GM12878 (cell line): ENCODE measurements around the gene PAX6. TPM values are rescaled to one million over a fixed set of nuclear protein-coding genes. Genes with fewer than 3 reads are reported as not detected.

ENCODE experiments used
- ATAC-seq: fragments of 200-7000 bp; cut with Tn5 transposase; 3 replicates; pipeline ENCODE4 v1.9.1; 2020; ENCODE audit warnings: mild to moderate bottlenecking, moderate library complexity
- BruUV-seq: library from RNA; stranded (reverse); fragments of 400-500 nt; replicated peaks from 2 replicates; lab custom pipeline; 2021; lab: Mats Ljungman, UMichigan
- CTCF ChIA-PET: fragments of 300-600 bp; sonication (Branson Sonifier 250); formaldehyde crosslinking; extraction: SDS; loops from one replicate; lab custom pipeline; 2021; ENCODE audit warnings: inconsistent platforms; lab: Yijun Ruan, JAX
- POLR2A ChIA-PET: fragments of 350-600 bp; formaldehyde crosslinking; extraction: SDS; loops from one replicate; lab custom pipeline; 2021; ENCODE audit warnings: inconsistent platforms; lab: Charles Lee
- RAD21 ChIA-PET: fragments of 300-600 bp; sonication (Branson Sonifier 250); formaldehyde crosslinking; loops from one replicate; lab custom pipeline; 2023; ENCODE audit warnings: antibody characterized with exemption; ENCODE audit not compliant: unreplicated experiment; lab: Charles Lee
- SMC1A ChIA-PET: fragments of 300-600 bp; sonication (Branson Sonifier 250); formaldehyde crosslinking; loops from one replicate; lab custom pipeline; 2023; ENCODE audit not compliant: unreplicated experiment, uncharacterized antibody; lab: Charles Lee
- DNase-seq: peaks from one replicate; pipeline ENCODE4 v3.0.0-alpha.2; 2011; ENCODE audit warnings: low read depth, low spot score
- FAIRE-seq: peaks from 3 replicates; lab custom pipeline; 2011; peaks lifted over from hg19 to GRCh38; lab: Jason Lieb, UNC
- H2AFZ ChIP-seq: 2 replicates; pipeline ENCODE4 v1.6.0; 2011; ENCODE audit warnings: low read depth, low read length, control low read depth; ENCODE audit not compliant: control insufficient read depth
- H3K27ac ChIP-seq: 2 replicates; pipeline ENCODE4 v1.5.1; 2011; ENCODE audit warnings: control low read depth; ENCODE audit not compliant: control insufficient read depth, insufficient read depth
- H3K27me3 ChIP-seq, 2 experiments: replicated peaks in 1 of 2; 2 replicates each; pipeline versions ENCODE4 v1.6.0 to v1.6.1; 2011; ENCODE audit warnings: low read length in 1 of 2; ENCODE audit not compliant: control insufficient read depth in 2 of 2, insufficient read depth in 2 of 2
- H3K36me3 ChIP-seq, 2 experiments: 2 replicates each; pipeline ENCODE4 v1.5.1; 2011; ENCODE audit warnings: low read length in 1 of 2; ENCODE audit not compliant: control insufficient read depth in 2 of 2, insufficient read depth in 2 of 2
- H3K4me1 ChIP-seq: 2 replicates; pipeline ENCODE4 v1.6.1; 2011; ENCODE audit warnings: mild to moderate bottlenecking, low read length, moderate library complexity, mixed read lengths; ENCODE audit not compliant: control insufficient read depth, insufficient read depth
- H3K4me2 ChIP-seq: 2 replicates; pipeline ENCODE4 v1.6.0; 2011; ENCODE audit warnings: control low read depth; ENCODE audit not compliant: control insufficient read depth, insufficient read depth
- H3K4me3 ChIP-seq: fragments of 200-600 bp; sonication (generic); 2 replicates; pipeline ENCODE4 v1.5.1; 2016
- H3K79me2 ChIP-seq: 2 replicates; pipeline ENCODE4 v1.6.0; 2011; ENCODE audit warnings: low read length; ENCODE audit not compliant: control insufficient read depth, insufficient read depth
- H3K9ac ChIP-seq: 2 replicates; pipeline ENCODE4 v1.8.0; 2011; ENCODE audit warnings: low read length, control low read depth, mixed read lengths; ENCODE audit not compliant: control insufficient read depth, insufficient read depth
- H3K9me3 ChIP-seq: replicated peaks from 3 replicates; pipeline ENCODE4 v1.5.1; 2011; ENCODE audit warnings: mild to moderate bottlenecking, low read length; ENCODE audit not compliant: control insufficient read depth, insufficient read depth
- H4K20me1 ChIP-seq: 2 replicates; pipeline ENCODE4 v1.6.0; 2011; ENCODE audit not compliant: control insufficient read depth, insufficient read depth
- GABPA ChIP-seq: IDR thresholded peaks from 2 replicates; pipeline ENCODE4 v1.6.1; 2014; ENCODE audit warnings: antibody characterized with exemption, low read depth, mild to moderate bottlenecking, inconsistent platforms
- HDAC2 ChIP-seq: fragments of 200-600 bp; sonication (generic); IDR thresholded peaks from 2 replicates; pipeline ENCODE4 v1.6.1; 2017
- KAT2A ChIP-seq: conservative IDR thresholded peaks from 2 replicates; pipeline ENCODE4 v1.6.1; 2011; ENCODE audit warnings: low read depth, low read length; ENCODE audit not compliant: control insufficient read depth
- POLR2AphosphoS2 ChIP-seq: IDR thresholded peaks from 2 replicates; pipeline ENCODE4 v1.6.1; 2011; ENCODE audit warnings: low read depth, mild to moderate bottlenecking, low read length, improper control_type of control experiment, moderate library complexity
- RUNX3 ChIP-seq: IDR thresholded peaks from 2 replicates; pipeline ENCODE4 v1.6.1; 2012; ENCODE audit warnings: low read length, inconsistent platforms
- SIN3A ChIP-seq: IDR thresholded peaks from 2 replicates; pipeline ENCODE4 v1.6.1; 2012; ENCODE audit warnings: low read depth, low read length, improper control_type of control experiment
- SMAD1 ChIP-seq: fragments of 450-650 bp; IDR thresholded peaks from 2 replicates; pipeline ENCODE4 v1.6.1; 2018; ENCODE audit warnings: mild to moderate bottlenecking, low read depth; ENCODE audit not compliant: partially characterized antibody
- STAT3 ChIP-seq: IDR thresholded peaks from 2 replicates; pipeline ENCODE4 v1.6.1; 2011; ENCODE audit warnings: low read depth, low read length, improper control_type of control experiment
- SUZ12 ChIP-seq: fragments of 200-600 bp; sonication (generic); IDR thresholded peaks from one replicate; pipeline ENCODE4 v1.6.1; 2018; ENCODE audit warnings: antibody characterized with exemption, mild to moderate bottlenecking; ENCODE audit not compliant: unreplicated experiment
- TCF12 ChIP-seq: IDR thresholded peaks from 2 replicates; pipeline ENCODE4 v1.6.1; 2011; ENCODE audit warnings: low read depth, mild to moderate bottlenecking, low read length
- TCF3 ChIP-seq: IDR thresholded peaks from 2 replicates; pipeline ENCODE4 v1.6.1; 2012; ENCODE audit warnings: low read depth, mild to moderate bottlenecking, low read length, borderline replicate concordance; ENCODE audit not compliant: insufficient read depth
- ZNF207 ChIP-seq: fragments of 450-650 bp; IDR thresholded peaks from 2 replicates; pipeline ENCODE4 v1.6.1; 2014; ENCODE audit warnings: antibody characterized with exemption, mild to moderate bottlenecking, borderline replicate concordance
- WGBS: methylation state at CpG from one replicate; pipeline ENCODE4 v1.1.6; 2016; ENCODE audit warnings: low lambda C conversion rate; ENCODE audit not compliant: insufficient replicate concordance, insufficient coverage; ENCODE audit errors: missing lambda C conversion rate; 5-methylcytosine and 5-hydroxymethylcytosine counted together
- in situ Hi-C: fragments of 300-500 bp; cut with MboI; formaldehyde crosslinking; loops from 9 replicates; pipeline ENCODE4 v1.14.3; 2018; ENCODE audit warnings: mixed read lengths
- intact Hi-C: fragments of 100-400 bp; cut with micrococcal nuclease; formaldehyde crosslinking; loops from one replicate; pipeline ENCODE4 v1.14.2; 2022; ENCODE audit not compliant: unreplicated experiment
- polyA plus RNA-seq, 11 experiments: library from polyadenylated mRNA; depleted of rRNA in 4 of 11; unstranded in 6 of 11; stranded (reverse) in 5 of 11; fragments of >200 nt; fragmentation: Nextera tagmentation in 4 of 11; fragmentation: Illumina TruSeq in 1 of 11; extraction: Ambion mirVana in 4 of 11; extraction: Trizol in 1 of 11; gene quantifications; 1 replicate in 1 of 11; 2 replicates in 10 of 11; pipeline versions ENCODE4 v1.2.1 to v1.2.3, GENCODE V29; 2011 to 2016; ENCODE audit warnings: inconsistent platforms in 2 of 11, missing spikeins in 2 of 11, low read depth in 1 of 11
- total RNA-seq, 4 experiments: library from RNA; depleted of rRNA in 3 of 4; stranded (reverse); fragments of >200 nt in 3 of 4; fragmentation: Illumina TruSeq in 1 of 4; extraction: Trizol in 1 of 4; gene quantifications; 2 replicates each; pipeline versions ENCODE4 v1.2.1 to v1.2.3, GENCODE V29; 2013 to 2021
- TF ChIP-seq, protein P1 (sequence below): IDR thresholded peaks from 2 replicates; pipeline ENCODE4 v1.6.1; 2011; ENCODE audit warnings: low read depth, mild to moderate bottlenecking, low read length, moderate library complexity, borderline replicate concordance; ENCODE audit errors: extremely low read depth
- TF ChIP-seq, protein P2 (sequence below): fragments of 450-650 bp; IDR thresholded peaks from 2 replicates; pipeline ENCODE4 v1.6.1; 2017; ENCODE audit warnings: mild to moderate bottlenecking, low read depth, inconsistent platforms; ENCODE audit not compliant: poor library complexity, severe bottlenecking
- TF ChIP-seq, protein P3 (sequence below): IDR thresholded peaks from 2 replicates; pipeline ENCODE4 v1.6.1; 2011; ENCODE audit warnings: mild to moderate bottlenecking, low read depth, low read length, moderate library complexity; ENCODE audit not compliant: insufficient replicate concordance
- TF ChIP-seq, protein P4 (sequence below): IDR thresholded peaks from 2 replicates; pipeline ENCODE4 v1.6.1; 2011; ENCODE audit warnings: low read depth, low read length, improper control_type of control experiment, borderline replicate concordance

The PAX6 gene
- total and polyA plus RNA-seq, 10 of the 15 experiments (the other 5 are each of a cell fraction or from before 2014, with no cell fraction given) = 0.06 to 0.26 (median 0.10) TPM; not detected in 3

DNA sequence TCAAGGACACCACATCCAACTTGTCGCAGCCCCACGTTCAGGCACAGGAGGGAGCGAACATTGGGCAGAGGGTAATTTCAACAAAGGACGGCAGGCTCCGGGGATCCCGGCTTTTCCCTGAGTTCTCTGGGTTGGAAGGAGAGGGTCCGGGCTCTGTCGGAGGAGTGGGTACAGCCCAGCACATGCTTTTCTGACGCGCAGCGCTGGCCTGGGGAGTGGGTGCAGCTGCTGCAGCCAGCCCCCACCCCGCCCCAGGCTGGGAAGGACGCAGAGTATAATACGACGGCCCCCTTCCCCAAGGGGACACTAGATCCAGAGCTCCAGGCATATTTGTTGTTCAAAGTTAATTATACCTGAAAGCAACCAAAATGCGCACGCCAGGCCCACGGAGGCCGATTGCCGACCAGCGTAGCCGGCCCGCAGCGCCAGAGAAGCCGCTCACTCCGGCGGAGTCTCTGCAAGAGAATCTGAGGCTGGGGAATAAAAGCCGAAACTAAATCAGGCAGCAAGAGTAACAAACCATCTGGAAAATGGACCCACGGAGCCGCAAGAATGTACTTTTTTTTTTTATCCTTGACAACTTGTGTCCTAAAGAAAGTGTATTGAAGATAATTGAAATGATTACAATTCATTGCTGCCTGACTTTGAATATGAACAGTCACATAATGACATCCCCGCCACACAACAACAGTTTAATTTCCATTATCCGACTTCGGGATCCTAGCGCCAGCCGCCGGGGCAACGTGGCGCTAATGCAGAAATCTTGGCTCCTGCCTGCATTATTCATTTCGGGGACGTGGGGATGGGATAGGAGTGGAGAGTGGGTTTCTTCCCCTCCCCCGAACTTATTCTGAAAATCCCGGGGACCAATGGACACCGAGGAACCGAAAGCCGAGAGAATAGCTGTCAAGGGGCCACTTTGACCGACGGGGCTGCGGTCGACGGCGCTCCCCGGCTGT, 14.0 kb upstream of the PAX6 start:
- Histone ChIP-seq H3K4me2 (no peak overlapping the region), H2AFZ (no peak overlapping the region), H3K36me3 (no peaks in the 10 kb centered on the region), H3K79me2 (no peaks in the 10 kb centered on the region), H3K4me1 (no peaks in the 10 kb centered on the region), H3K9me3 (no peaks in the 10 kb centered on the region; the same call in 2 of the 3 replicates), H3K9ac (no peak overlapping the region), H3K27me3 (peaks cover 19 to 24% of the 10 kb centered on the region in 2 experiments), H4K20me1 (no peaks in the 10 kb centered on the region), H3K27ac (no peak overlapping the region), H3K4me3 (no peak overlapping the region)
- ChIA-PET SMC1A (no interaction called here), POLR2A (no interaction called here), RAD21 (no interaction called here), CTCF (interaction anchor here (0.6 kb wide), 1 partner anchor 272 kb away, joined by 4 read pairs; no protein-coding TSS in a partner anchor)
- ATAC-seq (no peak), FAIRE-seq (no peak), DNase-seq (no peak)
- 35% methylated on average over 50 of the region's 52 CpGs for WGBS
- no TSS peak for BruUV-seq
- no peak for TF ChIP-seq SMAD1
- TF ChIP-seq HDAC2 = no peak
- TF ChIP-seq, protein P1, sequence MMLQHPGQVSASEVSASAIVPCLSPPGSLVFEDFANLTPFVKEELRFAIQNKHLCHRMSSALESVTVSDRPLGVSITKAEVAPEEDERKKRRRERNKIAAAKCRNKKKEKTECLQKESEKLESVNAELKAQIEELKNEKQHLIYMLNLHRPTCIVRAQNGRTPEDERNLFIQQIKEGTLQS = no peak
- TF ChIP-seq RUNX3 = no peak
- TF ChIP-seq STAT3 = no peak
- TF ChIP-seq, protein P2, sequence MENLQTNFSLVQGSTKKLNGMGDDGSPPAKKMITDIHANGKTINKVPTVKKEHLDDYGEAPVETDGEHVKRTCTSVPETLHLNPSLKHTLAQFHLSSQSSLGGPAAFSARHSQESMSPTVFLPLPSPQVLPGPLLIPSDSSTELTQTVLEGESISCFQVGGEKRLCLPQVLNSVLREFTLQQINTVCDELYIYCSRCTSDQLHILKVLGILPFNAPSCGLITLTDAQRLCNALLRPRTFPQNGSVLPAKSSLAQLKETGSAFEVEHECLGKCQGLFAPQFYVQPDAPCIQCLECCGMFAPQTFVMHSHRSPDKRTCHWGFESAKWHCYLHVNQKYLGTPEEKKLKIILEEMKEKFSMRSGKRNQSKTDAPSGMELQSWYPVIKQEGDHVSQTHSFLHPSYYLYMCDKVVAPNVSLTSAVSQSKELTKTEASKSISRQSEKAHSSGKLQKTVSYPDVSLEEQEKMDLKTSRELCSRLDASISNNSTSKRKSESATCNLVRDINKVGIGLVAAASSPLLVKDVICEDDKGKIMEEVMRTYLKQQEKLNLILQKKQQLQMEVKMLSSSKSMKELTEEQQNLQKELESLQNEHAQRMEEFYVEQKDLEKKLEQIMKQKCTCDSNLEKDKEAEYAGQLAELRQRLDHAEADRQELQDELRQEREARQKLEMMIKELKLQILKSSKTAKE = no peak
- no peak for TF ChIP-seq POLR2AphosphoS2
- no peak for TF ChIP-seq TCF12
- no peak for TF ChIP-seq TCF3
- TF ChIP-seq GABPA = no peak
- no peak for TF ChIP-seq SUZ12
- no peak for TF ChIP-seq ZNF207
- no peak for TF ChIP-seq KAT2A
- TF ChIP-seq, protein P3, sequence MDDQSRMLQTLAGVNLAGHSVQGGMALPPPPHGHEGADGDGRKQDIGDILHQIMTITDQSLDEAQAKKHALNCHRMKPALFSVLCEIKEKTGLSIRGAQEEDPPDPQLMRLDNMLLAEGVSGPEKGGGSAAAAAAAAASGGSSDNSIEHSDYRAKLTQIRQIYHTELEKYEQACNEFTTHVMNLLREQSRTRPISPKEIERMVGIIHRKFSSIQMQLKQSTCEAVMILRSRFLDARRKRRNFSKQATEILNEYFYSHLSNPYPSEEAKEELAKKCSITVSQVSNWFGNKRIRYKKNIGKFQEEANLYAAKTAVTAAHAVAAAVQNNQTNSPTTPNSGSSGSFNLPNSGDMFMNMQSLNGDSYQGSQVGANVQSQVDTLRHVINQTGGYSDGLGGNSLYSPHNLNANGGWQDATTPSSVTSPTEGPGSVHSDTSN = no peak
- TF ChIP-seq, protein P4, sequence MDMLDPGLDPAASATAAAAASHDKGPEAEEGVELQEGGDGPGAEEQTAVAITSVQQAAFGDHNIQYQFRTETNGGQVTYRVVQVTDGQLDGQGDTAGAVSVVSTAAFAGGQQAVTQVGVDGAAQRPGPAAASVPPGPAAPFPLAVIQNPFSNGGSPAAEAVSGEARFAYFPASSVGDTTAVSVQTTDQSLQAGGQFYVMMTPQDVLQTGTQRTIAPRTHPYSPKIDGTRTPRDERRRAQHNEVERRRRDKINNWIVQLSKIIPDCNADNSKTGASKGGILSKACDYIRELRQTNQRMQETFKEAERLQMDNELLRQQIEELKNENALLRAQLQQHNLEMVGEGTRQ = no peak
- no peak for TF ChIP-seq SIN3A
- intact Hi-C loops = no loop called here
- in situ Hi-C loops = no loop called here
